ENCODE measurements around the gene CLDN19. TPM values are rescaled to one million over a fixed set of nuclear protein-coding genes. Genes with fewer than 3 reads are reported as not detected.

Gene CLDN19
- polyA plus RNA-seq, 10 donors = 0.25 to 1.8 (median 0.61) TPM

DNA sequence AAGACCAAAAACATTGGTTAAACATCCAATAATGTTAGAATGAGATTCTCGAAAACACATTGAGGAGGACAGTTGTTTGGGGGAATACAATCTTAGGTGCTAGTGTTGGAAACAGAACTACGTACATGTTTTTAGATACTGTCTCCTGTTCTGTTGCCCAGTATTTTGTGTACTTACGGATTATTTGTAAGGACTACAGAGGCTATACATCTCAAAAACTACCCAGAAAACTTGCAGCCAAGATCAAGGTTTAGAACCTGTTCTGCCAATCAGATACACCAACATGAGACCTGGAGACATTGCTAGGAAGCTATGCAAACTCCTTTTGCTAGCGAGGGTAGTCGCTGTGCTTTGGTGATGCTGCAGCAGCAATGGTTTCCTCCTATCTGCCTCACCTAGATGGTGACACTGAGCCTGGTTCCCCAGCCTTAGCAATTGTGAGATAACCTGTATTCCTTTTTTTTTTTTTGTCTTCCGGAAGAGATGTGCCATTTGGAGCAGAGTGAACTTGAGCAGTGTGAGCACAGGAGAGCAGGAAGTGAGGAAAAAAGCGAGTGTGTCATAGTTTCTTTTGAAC is 36.1 kb downstream of the CLDN19 start:
- no peak for DNase-seq

DNA sequence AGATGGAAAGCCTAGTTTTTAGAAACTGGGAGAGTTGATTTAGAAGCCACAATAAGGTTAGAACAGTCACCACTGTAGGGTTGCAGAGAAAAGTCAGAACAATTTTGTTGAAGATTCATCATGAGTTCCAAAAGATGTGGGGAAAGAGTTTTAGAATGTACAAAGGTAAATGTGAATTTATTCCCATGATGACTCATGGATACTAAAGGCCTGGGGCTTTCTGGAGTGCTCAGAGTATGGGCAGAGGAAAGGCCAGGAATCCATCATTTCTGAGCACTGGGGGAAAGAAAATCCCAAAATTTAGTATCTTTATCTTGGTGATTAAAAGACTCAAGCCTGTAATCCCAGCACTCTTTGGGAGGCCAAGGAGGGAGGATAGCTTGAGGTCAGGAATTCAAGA is 40.0 kb downstream of the CLDN19 start:
- DNase-seq = no peak

DNA sequence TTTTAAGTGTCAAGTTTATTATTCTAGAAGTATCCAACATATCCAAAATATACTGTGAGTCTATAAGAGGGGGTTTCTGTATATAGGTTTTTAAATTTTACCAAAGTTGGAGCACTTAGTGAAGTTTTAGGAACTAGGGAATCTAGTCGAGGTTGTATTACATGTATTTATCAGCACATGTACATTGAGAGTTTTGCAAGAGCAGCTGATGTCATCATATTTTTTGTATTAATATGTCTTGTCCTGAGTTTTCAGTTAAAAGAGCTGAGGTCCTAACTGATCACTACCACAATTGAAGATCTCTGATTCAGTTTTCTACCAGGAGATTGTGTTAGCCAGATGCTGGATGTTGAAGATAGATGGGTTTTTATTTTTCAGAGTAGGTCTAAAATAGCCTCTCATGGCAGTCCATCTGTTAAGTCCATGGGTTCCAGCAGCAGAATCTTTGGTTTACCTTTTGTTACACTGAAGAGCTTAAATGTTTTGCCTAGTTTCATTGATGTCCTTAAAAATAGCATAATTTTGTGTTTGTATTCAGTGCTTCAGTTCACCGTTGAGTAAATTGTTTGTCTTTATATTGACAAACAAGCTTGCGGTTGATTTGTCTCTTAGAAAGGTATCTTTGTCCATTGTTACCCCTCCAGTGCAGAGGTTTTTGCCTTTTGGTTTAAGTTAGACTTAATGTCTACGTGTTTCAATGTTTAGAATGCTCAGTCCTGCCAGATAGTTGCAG is 41.8 kb downstream of the CLDN19 start:
- DNase-seq = no peak

DNA sequence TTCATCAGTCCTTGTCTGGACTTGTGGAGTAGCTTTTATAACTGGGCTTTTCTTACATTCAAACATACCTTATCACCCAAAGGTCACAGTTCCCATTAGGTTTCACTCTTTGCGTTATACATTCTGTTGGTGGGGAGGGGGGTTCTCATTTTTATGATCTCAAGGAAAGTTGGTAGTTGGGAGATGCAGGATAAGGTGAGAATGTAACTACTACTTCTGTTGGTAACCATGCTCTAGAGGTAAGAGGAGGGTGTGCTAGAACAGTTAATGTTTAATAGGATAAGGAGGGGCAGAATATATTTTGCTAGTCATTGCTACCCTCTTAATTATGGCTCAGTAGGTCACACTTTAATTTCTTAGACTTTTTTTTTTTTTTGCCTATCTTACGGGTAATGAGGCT is 47.1 kb downstream of the CLDN19 start:
- DNase-seq = no peak

DNA sequence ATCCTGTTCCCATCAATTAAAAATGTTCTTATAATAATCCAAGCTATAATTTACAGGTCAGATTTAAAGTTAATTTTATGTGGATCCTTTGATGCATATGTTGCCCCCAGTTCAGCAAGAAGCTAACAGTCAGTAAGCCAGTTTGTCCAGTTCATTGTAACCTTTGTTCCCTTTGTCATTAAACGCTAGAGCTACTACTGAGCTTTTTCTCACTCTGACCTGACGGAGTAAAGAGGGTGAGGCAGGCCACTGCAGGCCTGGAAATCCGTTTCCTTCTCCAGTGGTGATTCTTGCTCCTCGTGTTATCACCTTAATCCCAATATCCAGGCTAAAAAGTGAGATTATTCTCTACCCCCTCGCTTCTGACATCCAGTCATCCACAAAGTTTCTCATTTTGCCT is 47.6 kb downstream of the CLDN19 start:
- DNase-seq = no peak

DNA sequence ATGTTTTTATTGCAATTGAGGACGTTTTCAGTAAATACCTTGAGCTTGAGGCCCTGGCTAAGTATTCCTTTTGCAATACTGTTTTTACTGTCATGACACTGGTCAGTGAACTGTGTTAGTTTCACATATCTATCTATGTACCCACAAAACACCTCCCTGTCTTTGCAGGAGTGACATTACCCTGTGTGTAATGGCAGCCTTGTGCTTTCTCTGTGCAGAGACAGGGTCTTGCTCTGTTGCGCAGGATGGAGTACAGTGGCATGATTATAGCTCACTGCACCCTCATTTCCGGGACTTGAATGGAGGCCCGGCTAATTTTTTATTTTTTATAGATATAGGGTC is 48.9 kb downstream of the CLDN19 start:
- no peak for DNase-seq

DNA sequence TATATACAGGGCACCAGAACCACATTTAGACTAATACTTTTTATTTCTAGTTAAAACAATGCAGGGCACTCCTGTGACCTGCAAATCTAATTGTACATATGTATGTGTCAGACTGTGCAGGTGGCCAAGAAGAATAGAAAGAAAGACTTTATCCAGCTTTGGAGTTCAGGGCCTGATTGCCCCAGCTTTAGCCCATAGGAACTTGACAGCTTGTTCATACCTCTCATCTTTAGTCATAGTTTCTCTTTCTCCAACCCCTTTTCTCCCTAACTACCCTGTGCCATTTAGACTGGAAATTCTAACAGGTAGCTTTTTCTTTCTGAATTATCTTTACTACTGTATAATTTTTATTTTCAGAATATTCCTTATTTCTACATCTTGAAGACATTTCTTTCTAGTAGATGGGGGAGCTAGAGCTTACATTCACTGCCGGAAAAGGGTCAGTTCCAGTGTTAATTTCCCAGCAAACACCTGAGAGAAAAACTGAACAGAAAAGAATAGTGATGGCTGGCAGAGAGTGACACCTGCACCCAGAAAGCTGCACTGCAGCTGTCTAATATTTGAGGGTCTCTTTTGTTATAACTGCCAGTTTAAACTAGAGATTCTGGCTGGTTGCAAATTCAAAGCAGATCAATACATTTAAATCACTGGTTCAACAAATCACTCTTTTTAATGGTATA is 49.4 kb downstream of the CLDN19 start:
- no peak for DNase-seq

DNA sequence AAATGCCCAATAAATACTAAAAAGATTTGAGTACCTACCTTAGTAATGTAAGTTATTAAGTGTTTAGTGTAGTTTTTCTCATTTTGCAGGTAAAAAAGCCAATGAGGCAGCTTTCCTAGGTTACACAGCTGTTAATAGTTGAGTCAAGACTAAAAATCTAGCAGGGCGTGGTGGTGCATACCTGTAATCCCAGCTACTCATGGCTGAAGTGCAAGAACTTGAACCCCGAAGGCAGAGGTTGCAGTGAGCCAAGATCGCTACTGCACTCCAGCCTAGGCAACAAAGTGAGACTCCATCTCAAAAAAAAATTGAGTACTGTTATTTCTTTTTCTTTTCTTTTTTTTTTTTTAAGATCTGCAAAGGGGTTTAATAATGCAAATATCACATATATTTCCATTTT is 50.1 kb downstream of the CLDN19 start:
- DNase-seq = no peak

DNA sequence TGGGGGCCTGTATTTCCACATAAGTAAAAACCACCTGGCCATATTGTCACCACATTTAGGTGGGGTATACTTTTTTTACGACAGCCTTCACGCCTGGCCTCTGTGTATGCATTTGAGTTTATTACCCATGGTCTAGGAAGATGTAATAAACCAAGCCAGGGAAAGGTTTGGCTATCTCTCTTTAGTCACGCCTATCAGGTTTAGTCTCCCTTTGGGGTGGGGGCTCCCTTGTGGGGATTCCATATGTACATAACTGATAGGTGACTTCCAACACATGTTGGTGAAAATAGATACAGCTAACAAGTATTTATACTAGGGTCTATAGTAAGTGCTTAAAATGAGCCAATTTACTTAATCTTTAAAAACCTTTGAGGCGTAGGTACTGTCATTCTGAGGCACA is 53.6 kb downstream of the CLDN19 start:
- DNase-seq = no peak

DNA sequence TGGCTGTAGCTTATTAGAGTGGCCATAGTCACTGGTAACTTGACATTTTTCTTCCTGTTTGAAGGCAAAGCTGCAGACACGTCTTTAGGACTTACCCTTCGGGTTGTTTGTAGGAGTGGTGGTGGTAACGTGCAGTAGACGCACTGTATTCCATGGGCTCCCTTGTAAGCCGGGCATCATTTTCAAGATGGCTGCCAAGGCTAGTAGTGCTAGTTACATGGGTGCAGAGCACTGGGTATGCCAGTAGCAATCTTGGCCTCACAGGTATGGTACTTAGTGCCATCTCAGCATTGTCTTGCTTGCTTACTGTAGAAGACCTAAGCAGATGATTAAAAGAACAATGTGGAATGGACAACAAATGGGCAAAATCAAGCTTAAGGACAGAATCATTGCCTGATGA is 55.9 kb downstream of the CLDN19 start:
- DNase-seq = no peak

Other genes starting within 250 kb of the CLDN19 start
- gene PPIH, start 81.8 kb downstream of the CLDN19 start, polyA plus RNA-seq (ENCODE audit: insufficient read length in 10 of 10) = 10 to 100 TPM; 32.3 to 45.1 (median 37.5) TPM
- gene YBX1, start 57.8 kb downstream of the CLDN19 start, polyA plus RNA-seq (ENCODE audit: insufficient read length in 10 of 10) = 1,000 to 10,000 TPM in 2 of 10 donors, 100 to 1,000 TPM in 8; 817 to 1,077 (median 929) TPM
- gene P3H1, start 26.8 kb upstream of the CLDN19 start, polyA plus RNA-seq (ENCODE audit: insufficient read length in 10 of 10) = 100 to 1,000 TPM in 1 of 10 donors, 10 to 100 TPM in 9; 60.2 to 105 (median 70.4) TPM
- 10 to 100 TPM in 6 of 10 donors, 1 to 10 TPM in 4; 5.8 to 13.9 (median 10.9) TPM for gene C1orf50, start 27.0 kb upstream of the CLDN19 start, polyA plus RNA-seq (ENCODE audit: insufficient read length in 10 of 10)
- 1 to 10 TPM in 3 of 10 donors, under 1 TPM in 7; 0.46 to 1.4 (median 0.73) TPM for gene TMEM269, start 44.8 kb upstream of the CLDN19 start, polyA plus RNA-seq (ENCODE audit: insufficient read length in 10 of 10)
- 10 to 100 TPM in 3 of 10 donors, 1 to 10 TPM in 7; 5.9 to 12.0 (median 8.3) TPM for gene ERMAP, start 76.9 kb upstream of the CLDN19 start, polyA plus RNA-seq (ENCODE audit: insufficient read length in 10 of 10)
- 10 to 100 TPM; 38.7 to 68.2 (median 47.1) TPM for gene SVBP, start 77.2 kb upstream of the CLDN19 start, polyA plus RNA-seq (ENCODE audit: insufficient read length in 10 of 10)
- 10 to 100 TPM in 2 of 10 donors, 1 to 10 TPM in 8; 7.5 to 11.6 (median 9.2) TPM for gene ZNF691, start 106.4 kb upstream of the CLDN19 start, polyA plus RNA-seq (ENCODE audit: insufficient read length in 10 of 10)
- gene SLC2A1, start 218.6 kb upstream of the CLDN19 start, polyA plus RNA-seq (ENCODE audit: insufficient read length in 10 of 10) = 10 to 100 TPM; 16.5 to 49.7 (median 21.2) TPM